H1 (cell line): Measurements from ENCODE around the gene VPS13C. TPM values are rescaled to one million over a fixed set of nuclear protein-coding genes. Genes with fewer than 3 reads are reported as not detected.
A peak's percentile ranks its signal among the peaks of the same experiment; 100 is the strongest.

Source experiments
- CTCF ChIA-PET: fragments of 300-600 bp; sonication (Branson Sonifier 250); formaldehyde crosslinking; loops from one replicate; lab custom pipeline; 2021; ENCODE audit not compliant: partially characterized antibody; lab: Charles Lee
- POLR2A ChIA-PET: fragments of 300-600 bp; sonication (Branson Sonifier 250); formaldehyde crosslinking; loops from one replicate; lab custom pipeline; 2021; ENCODE audit warnings: inconsistent platforms; ENCODE audit not compliant: partially characterized antibody; lab: Charles Lee
- DNase-seq, 2 experiments: peaks; one replicate each; pipeline versions ENCODE4 v3.0.0 to v3.0.0-alpha.2; 2010 to 2022; ENCODE audit warnings: low spot score in 2 of 2, low read depth in 1 of 2, mixed read lengths in 1 of 2
- FAIRE-seq: peaks from 2 replicates; lab custom pipeline; 2011; peaks lifted over from hg19 to GRCh38; lab: Jason Lieb, UNC
- H2AFZ ChIP-seq: 2 replicates; pipeline ENCODE4 v1.8.1; 2012; ENCODE audit warnings: low read length, inconsistent platforms
- H2AK5ac ChIP-seq: 2 replicates; pipeline ENCODE4 v1.6.1; 2013; ENCODE audit warnings: low read depth, low read length
- H2BK120ac ChIP-seq: replicated peaks from 2 replicates; pipeline ENCODE3; 2013; ENCODE audit warnings: low read depth, low read length, inconsistent platforms
- H2BK12ac ChIP-seq: 2 replicates; pipeline ENCODE4 v1.6.1; 2013; ENCODE audit warnings: low read depth, low read length
- H2BK15ac ChIP-seq: 2 replicates; pipeline ENCODE4 v1.6.1; 2013; ENCODE audit warnings: low read length
- H2BK20ac ChIP-seq: 2 replicates; pipeline ENCODE4 v1.6.1; 2013; ENCODE audit warnings: low read length
- H2BK5ac ChIP-seq: 2 replicates; pipeline ENCODE4 v1.6.1; 2013; ENCODE audit warnings: low read depth, low read length
- H3K14ac ChIP-seq: 2 replicates; pipeline ENCODE4 v1.6.1; 2013; ENCODE audit warnings: inconsistent platforms; ENCODE audit not compliant: insufficient read length
- H3K18ac ChIP-seq: 2 replicates; pipeline ENCODE4 v1.6.1; 2013; ENCODE audit warnings: low read length; ENCODE audit errors: extremely low read depth
- H3K23ac ChIP-seq: 2 replicates; pipeline ENCODE4 v1.6.1; 2013; ENCODE audit warnings: inconsistent platforms; ENCODE audit not compliant: insufficient read length
- H3K23me2 ChIP-seq: 2 replicates; pipeline ENCODE4 v1.6.1; 2013; ENCODE audit warnings: low read depth, low read length
- H3K27ac ChIP-seq: 2 replicates; pipeline ENCODE4 v1.6.1; 2011; ENCODE audit warnings: low read depth, low read length, inconsistent platforms
- H3K27me3 ChIP-seq, 4 experiments: replicated peaks in 1 of 4; 1 replicate in 1 of 4; 2 replicates in 3 of 4; pipeline versions ENCODE4 v1.6.1 to v1.8.1; 2011 to 2013; ENCODE audit warnings: low read length in 3 of 4, mild to moderate bottlenecking in 3 of 4, inconsistent platforms in 2 of 4, mixed read lengths in 2 of 4, moderate library complexity in 1 of 4; ENCODE audit not compliant: control insufficient read depth in 3 of 4, insufficient read depth in 3 of 4; ENCODE audit errors: extremely low read depth in 1 of 4
- H3K36me3 ChIP-seq, 4 experiments: 2 replicates each; pipeline versions ENCODE4 v1.6.1 to v1.8.1; 2011 to 2013; ENCODE audit warnings: mild to moderate bottlenecking in 4 of 4, low read length in 3 of 4, moderate library complexity in 2 of 4, control low read depth in 1 of 4, inconsistent platforms in 1 of 4; ENCODE audit not compliant: insufficient read depth in 4 of 4, control insufficient read depth in 2 of 4
- H3K4ac ChIP-seq: replicated peaks from 2 replicates; pipeline ENCODE3; 2013; ENCODE audit warnings: low read length, low read depth, mixed read lengths, inconsistent platforms; ENCODE audit not compliant: insufficient read length
- H3K4me1 ChIP-seq, 4 experiments: replicated peaks in 1 of 4; 1 replicate in 1 of 4; 2 replicates in 3 of 4; pipeline versions ENCODE4 v1.6.1 to v1.8.1; 2011 to 2013; ENCODE audit warnings: low read length in 3 of 4, inconsistent platforms in 2 of 4, mixed read lengths in 1 of 4; ENCODE audit not compliant: insufficient read depth in 4 of 4, control insufficient read depth in 3 of 4
- H3K4me2 ChIP-seq, 2 experiments: 2 replicates each; pipeline versions ENCODE4 v1.6.1 to v1.8.1; 2011 to 2013; ENCODE audit warnings: low read depth in 2 of 2, low read length in 2 of 2, control low read depth in 1 of 2, inconsistent platforms in 1 of 2, mild to moderate bottlenecking in 1 of 2; ENCODE audit not compliant: insufficient read depth in 1 of 2
- H3K4me3 ChIP-seq, 4 experiments: fragments of 200-600, 300-600 bp in 1 of 4; sonication (generic), shearing (Covaris generic), sonication (Bioruptor Twin) in 1 of 4; 2 replicates each; pipeline versions ENCODE4 v1.5.1 to v1.8.1; 2011 to 2016; ENCODE audit warnings: low read length in 4 of 4, low read depth in 3 of 4, control low read depth in 2 of 4, inconsistent platforms in 2 of 4, mild to moderate bottlenecking in 2 of 4, mixed read lengths in 1 of 4, moderate library complexity in 1 of 4; ENCODE audit not compliant: insufficient read depth in 2 of 4; ENCODE audit errors: extremely low read depth in 1 of 4
- H3K56ac ChIP-seq: replicated peaks from 2 replicates; pipeline ENCODE3; 2013; ENCODE audit warnings: low read depth, mild to moderate bottlenecking, mixed read lengths, low read length, inconsistent platforms; ENCODE audit not compliant: insufficient read length
- H3K79me1 ChIP-seq: 2 replicates; pipeline ENCODE4 v1.6.1; 2013; ENCODE audit warnings: low read depth, low read length, control low read depth
- H3K79me2 ChIP-seq, 2 experiments: 2 replicates each; pipeline versions ENCODE4 v1.6.1 to v1.8.1; 2012 to 2013; ENCODE audit warnings: low read length in 2 of 2, mild to moderate bottlenecking in 2 of 2, inconsistent platforms in 1 of 2; ENCODE audit not compliant: insufficient read depth in 2 of 2, control insufficient read depth in 1 of 2
- H3K9ac ChIP-seq, 4 experiments: replicated peaks in 1 of 4; 1 replicate in 1 of 4; 2 replicates in 3 of 4; pipeline versions ENCODE4 v1.6.1 to v1.8.1; 2011 to 2013; ENCODE audit warnings: low read depth in 3 of 4, low read length in 3 of 4, control low read depth in 2 of 4, mild to moderate bottlenecking in 2 of 4, moderate library complexity in 2 of 4, inconsistent platforms in 1 of 4; ENCODE audit errors: extremely low read depth in 1 of 4
- H3K9me3 ChIP-seq, 2 experiments: 2 replicates each; pipeline versions ENCODE4 v1.6.1 to v1.8.1; 2012 to 2013; ENCODE audit warnings: mild to moderate bottlenecking in 2 of 2, moderate library complexity in 2 of 2, control low read depth in 1 of 2, inconsistent platforms in 1 of 2, low read depth in 1 of 2, low read length in 1 of 2, mixed read lengths in 1 of 2; ENCODE audit not compliant: insufficient read depth in 2 of 2
- H4K20me1 ChIP-seq, 2 experiments: replicated peaks in 1 of 2; 2 replicates each; pipeline versions ENCODE3 to v1.8.1; 2011 to 2013; ENCODE audit warnings: inconsistent platforms in 2 of 2, low read length in 2 of 2, mild to moderate bottlenecking in 1 of 2; ENCODE audit not compliant: insufficient read depth in 2 of 2, control insufficient read depth in 1 of 2
- H4K5ac ChIP-seq: 2 replicates; pipeline ENCODE4 v1.6.1; 2013; ENCODE audit warnings: low read length, low read depth, mixed read lengths, inconsistent platforms; ENCODE audit not compliant: insufficient read length
- H4K8ac ChIP-seq: 2 replicates; pipeline ENCODE4 v1.8.0; 2013; ENCODE audit warnings: mild to moderate bottlenecking, moderate library complexity, low read length, inconsistent platforms; ENCODE audit not compliant: insufficient read depth; ENCODE audit errors: extremely low read depth
- H4K91ac ChIP-seq: replicated peaks from 2 replicates; pipeline ENCODE3; 2013; ENCODE audit warnings: low read length, mixed read lengths, inconsistent platforms; ENCODE audit not compliant: insufficient read length
- BRCA1 ChIP-seq: IDR thresholded peaks from 2 replicates; pipeline ENCODE4 v1.6.1; 2012; ENCODE audit warnings: low read depth, low read length, improper control_type of control experiment
- CTBP2 ChIP-seq: IDR thresholded peaks from 2 replicates; pipeline ENCODE4 v1.7.0; 2011; ENCODE audit warnings: borderline replicate concordance, mild to moderate bottlenecking, moderate library complexity, mixed read lengths, low read length; ENCODE audit not compliant: insufficient read depth, insufficient read length
- JUN ChIP-seq: IDR thresholded peaks from 2 replicates; pipeline ENCODE4 v1.6.1; 2011; ENCODE audit warnings: low read depth, mild to moderate bottlenecking, improper control_type of control experiment, low read length
- MAX ChIP-seq: IDR thresholded peaks from 2 replicates; pipeline ENCODE4 v1.6.1; 2012; ENCODE audit warnings: inconsistent platforms
- PHF8 ChIP-seq: fragments of 200-600 bp; sonication (generic); conservative IDR thresholded peaks from 2 replicates; pipeline ENCODE4 v1.7.1; 2012; ENCODE audit warnings: low read depth, mild to moderate bottlenecking, inconsistent platforms, low read length, moderate library complexity
- POU5F1 ChIP-seq: IDR thresholded peaks from 2 replicates; pipeline ENCODE4 v1.6.1; 2011; ENCODE audit warnings: low read depth, mild to moderate bottlenecking, low read length, moderate library complexity
- SIX5 ChIP-seq: IDR thresholded peaks from 2 replicates; pipeline ENCODE4 v1.6.1; 2011; ENCODE audit warnings: mild to moderate bottlenecking, low read depth, low read length
- YY1 ChIP-seq: IDR thresholded peaks from 2 replicates; pipeline ENCODE4 v1.6.1; 2011; ENCODE audit warnings: low read depth, mild to moderate bottlenecking, low read length
- WGBS, 2 experiments: shearing (Covaris generic) in 1 of 2; methylation state at CpG; one replicate each; pipeline versions ENCODE4 v1.1.6 to v1.1.7; 2013 to 2015; ENCODE audit warnings: low lambda C conversion rate in 2 of 2, mixed read lengths in 2 of 2, inconsistent platforms in 1 of 2, low coverage in 1 of 2, missing lambda C conversion rate in 1 of 2; ENCODE audit not compliant: insufficient replicate concordance in 2 of 2, insufficient coverage in 1 of 2, insufficient read length in 1 of 2; ENCODE audit errors: extremely low coverage in 1 of 2, missing lambda C conversion rate in 1 of 2; 5-methylcytosine and 5-hydroxymethylcytosine counted together
- polyA plus RNA-seq, 7 experiments: library from polyadenylated mRNA; depleted of rRNA in 3 of 7; stranded (reverse) in 5 of 7; unstranded in 2 of 7; fragments of >200 nt in 5 of 7; fragments of 200-250 nt in 2 of 7; gene quantifications; 1 replicate in 5 of 7; 2 replicates in 1 of 7; 4 replicates in 1 of 7; pipeline versions ENCODE4 v1.2.1 to v1.2.3, GENCODE V29; 2011 to 2013; ENCODE audit warnings: missing spikeins in 2 of 7, mixed read lengths in 2 of 7
- total RNA-seq: library from RNA; stranded (reverse); fragmentation: NEBNext Ultra II Directional; extraction: Animal tissue kit (Norgen Biotek cat#: 25700); gene quantifications from 2 replicates; pipeline ENCODE4 v1.2.1, GENCODE V29; 2021
- TF ChIP-seq, protein P1 (sequence below): IDR thresholded peaks from 2 replicates; pipeline ENCODE4 v1.6.1; 2011; ENCODE audit warnings: low read length, improper control_type of control experiment

VPS13C gene
- total and polyA plus RNA-seq, 2 of the 8 experiments (the other 6 are each of a cell fraction or from before 2014, with no cell fraction given), result 4.8 to 18.8 TPM

GRCh38 chr15:62066663-62067447 lies 6.6 kb upstream of the VPS13C start, which contains the start of gene C2CD4A:
TSS of gene C2CD4A (plus strand) at chr15:62066977. CDS start at chr15:62067614, 637 bp downstream.
- no peak within 1 kb of the TSS for H4K5ac ChIP-seq
- CTCF ChIA-PET, result interaction anchor here (0.6 to 1.5 kb wide), 6 partner anchors 70 to 278 kb away, joined by 3 to 5 read pairs (median 3); no protein-coding TSS in a partner anchor
- POLR2A ChIA-PET, result interaction anchor here (1.0 kb wide), 1 partner anchor 9 kb away, joined by 3 read pairs; no protein-coding TSS in a partner anchor
- DNase-seq (peak; percentile 67 to 87), FAIRE-seq (no peak)
- 10% methylated on average over 33 of the region's 33 CpGs; no CpG with 5 or more reads in 1 of the 2 experiments for WGBS, 2 experiments
- peaks cover 9% of the 10 kb centered on the region; the same call in 1 of the 2 replicates for H3K23me2 ChIP-seq
- H2BK12ac ChIP-seq, result peak within 1 kb of the TSS; percentile 83
- no peaks in the 10 kb centered on the region for H3K79me2 ChIP-seq
- no peak within 1 kb of the TSS for H2BK20ac ChIP-seq
- H3K56ac ChIP-seq, result no peak within 1 kb of the TSS
- H3K4ac ChIP-seq, result no peak within 1 kb of the TSS
- H3K9ac ChIP-seq, result no peak within 1 kb of the TSS
- H2AK5ac ChIP-seq, result no peak within 1 kb of the TSS
- H3K9me3 ChIP-seq, result no peaks in the 10 kb centered on the region
- no peak within 1 kb of the TSS for H2BK5ac ChIP-seq
- H3K4me2 ChIP-seq, result peak within 1 kb of the TSS; percentile 62 to 70
- 0 out of 2 replicates have a peak within 1 kb of the TSS, but pooled peaks have one; percentile 2 for H3K18ac ChIP-seq
- peaks cover 15 to 45% (median 36%) of the 10 kb centered on the region in 4 experiments for H3K27me3 ChIP-seq
- peaks cover 3 to 7% (median 6%) of the 10 kb centered on the region in 4 experiments; a peak in 4 of 7 replicates for H3K4me1 ChIP-seq
- H4K8ac ChIP-seq, result no peak within 1 kb of the TSS; the same call in 1 of the 2 replicates
- no peaks in the 10 kb centered on the region for H3K79me1 ChIP-seq
- no peak within 1 kb of the TSS for H4K91ac ChIP-seq
- H3K14ac ChIP-seq, result no peak within 1 kb of the TSS
- no peak within 1 kb of the TSS for H2BK15ac ChIP-seq
- H3K23ac ChIP-seq, result no peak within 1 kb of the TSS
- peaks cover 0 to 5% of the 10 kb centered on the region in 2 experiments for H4K20me1 ChIP-seq
- H3K36me3 ChIP-seq, result no peaks in the 10 kb centered on the region
- no peak within 1 kb of the TSS for H3K27ac ChIP-seq
- H2AFZ ChIP-seq, result 0 out of 2 replicates have a peak within 1 kb of the TSS, but pooled peaks have one; percentile 28
- no peak within 1 kb of the TSS for H2BK120ac ChIP-seq
- peak within 1 kb of the TSS; percentile 7 to 48 (median 18); a peak in 7 of 8 replicates for H3K4me3 ChIP-seq
- no peak for TF ChIP-seq POU5F1
- peak; percentile 28; the same call in 1 of the 2 replicates for TF ChIP-seq SIX5
- TF ChIP-seq, protein P1, sequence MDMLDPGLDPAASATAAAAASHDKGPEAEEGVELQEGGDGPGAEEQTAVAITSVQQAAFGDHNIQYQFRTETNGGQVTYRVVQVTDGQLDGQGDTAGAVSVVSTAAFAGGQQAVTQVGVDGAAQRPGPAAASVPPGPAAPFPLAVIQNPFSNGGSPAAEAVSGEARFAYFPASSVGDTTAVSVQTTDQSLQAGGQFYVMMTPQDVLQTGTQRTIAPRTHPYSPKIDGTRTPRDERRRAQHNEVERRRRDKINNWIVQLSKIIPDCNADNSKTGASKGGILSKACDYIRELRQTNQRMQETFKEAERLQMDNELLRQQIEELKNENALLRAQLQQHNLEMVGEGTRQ, result peak; percentile 43; the same call in 1 of the 2 replicates
- no peak for TF ChIP-seq CTBP2
- TF ChIP-seq BRCA1, result no peak
- TF ChIP-seq YY1, result no peak
- no peak for TF ChIP-seq JUN
- TF ChIP-seq PHF8, result no peak
- TF ChIP-seq MAX, result peak; percentile 97
